NT2/D1 (cell line): Measurements from ENCODE around the gene INSL3.

Experiments
- SUZ12 ChIP-seq: IDR thresholded peaks from 2 replicates; pipeline ENCODE4 v1.6.1; 2011; ENCODE audit not compliant: insufficient read length, insufficient read depth; ENCODE audit errors: extremely low read depth
- YY1 ChIP-seq: IDR thresholded peaks from 2 replicates; pipeline ENCODE4 v1.6.1; 2011; ENCODE audit not compliant: insufficient read length, insufficient read depth

DNA sequence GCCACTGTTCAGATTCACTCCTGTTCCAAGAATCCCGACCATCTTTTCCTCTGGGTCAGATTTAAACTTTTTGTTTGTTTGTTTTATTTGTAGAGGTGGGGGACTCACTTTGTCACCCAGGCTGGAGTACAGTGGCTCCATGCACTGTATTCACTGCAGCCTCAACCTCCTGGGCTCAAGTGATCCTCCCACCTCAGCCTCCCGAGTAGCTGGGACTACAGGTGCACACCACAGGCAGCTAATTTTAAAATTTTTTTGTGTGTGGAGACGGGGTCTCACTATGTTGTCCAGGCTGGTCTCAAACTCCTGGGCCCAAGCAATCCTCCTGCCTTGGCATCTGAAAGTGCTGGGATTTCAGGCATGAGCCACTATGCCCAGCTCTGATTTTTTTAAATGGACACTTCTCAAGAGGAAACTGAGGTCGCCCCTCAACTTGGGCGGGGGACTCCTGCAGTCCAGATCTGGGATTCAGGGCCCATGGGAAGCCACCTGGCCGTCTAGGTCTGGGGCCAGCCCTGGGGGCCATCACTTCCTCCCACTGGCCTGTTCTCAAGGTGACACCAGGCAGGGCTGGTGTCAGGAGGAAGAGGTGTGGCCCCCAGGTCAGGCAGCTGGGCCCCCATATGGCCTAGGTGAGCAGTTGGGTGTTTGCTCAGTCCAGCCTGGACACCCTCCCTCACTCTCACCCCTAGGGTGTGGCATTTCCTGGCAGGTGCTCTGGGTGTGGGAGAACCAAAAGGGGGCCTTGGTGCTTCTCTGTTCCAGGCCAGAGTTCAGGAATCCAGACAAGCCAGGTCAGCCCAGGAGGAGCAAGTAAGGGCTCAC is 25.1 kb downstream of the INSL3 start:
- TF ChIP-seq YY1 (no peak), SUZ12 (no peak)
